NCI-H2081 (cell line): ENCODE measurements around the gene VEGFB.

Experiments
- DNase-seq, 2 experiments: peaks; one replicate each; lab custom pipeline; 2025; lab: John Stamatoyannopoulos, UW

VEGFB gene

DNA sequence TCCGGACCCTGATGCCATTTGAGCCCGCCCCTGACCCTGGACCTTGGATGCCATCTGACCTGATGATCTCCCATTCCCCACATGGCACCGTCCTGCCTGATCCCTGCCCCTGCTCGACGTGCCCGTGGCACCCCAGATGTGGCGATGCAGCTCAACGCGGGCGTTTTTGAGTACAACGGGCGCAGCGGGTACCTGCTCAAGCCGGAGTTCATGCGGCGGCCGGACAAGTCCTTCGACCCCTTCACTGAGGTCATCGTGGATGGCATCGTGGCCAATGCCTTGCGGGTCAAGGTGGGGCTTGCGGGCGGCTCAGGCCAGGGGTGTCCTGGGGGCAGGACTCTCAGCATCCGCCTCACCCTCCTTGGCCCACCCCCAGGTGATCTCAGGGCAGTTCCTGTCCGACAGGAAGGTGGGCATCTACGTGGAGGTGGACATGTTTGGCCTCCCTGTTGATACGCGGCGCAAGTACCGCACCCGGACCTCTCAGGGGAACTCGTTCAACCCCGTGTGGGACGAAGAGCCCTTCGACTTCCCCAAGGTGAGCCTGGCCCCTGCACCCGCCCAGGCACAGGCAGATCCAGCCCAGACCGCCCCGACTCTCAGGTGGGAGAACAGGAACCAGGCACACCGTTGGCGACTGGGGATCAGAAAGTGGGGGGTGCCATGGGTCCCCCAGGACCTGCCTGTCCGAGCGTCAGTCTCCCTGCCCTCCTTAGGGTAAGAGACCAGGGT, 28.1 kb downstream of the VEGFB start:
- no peak for DNase-seq

DNA sequence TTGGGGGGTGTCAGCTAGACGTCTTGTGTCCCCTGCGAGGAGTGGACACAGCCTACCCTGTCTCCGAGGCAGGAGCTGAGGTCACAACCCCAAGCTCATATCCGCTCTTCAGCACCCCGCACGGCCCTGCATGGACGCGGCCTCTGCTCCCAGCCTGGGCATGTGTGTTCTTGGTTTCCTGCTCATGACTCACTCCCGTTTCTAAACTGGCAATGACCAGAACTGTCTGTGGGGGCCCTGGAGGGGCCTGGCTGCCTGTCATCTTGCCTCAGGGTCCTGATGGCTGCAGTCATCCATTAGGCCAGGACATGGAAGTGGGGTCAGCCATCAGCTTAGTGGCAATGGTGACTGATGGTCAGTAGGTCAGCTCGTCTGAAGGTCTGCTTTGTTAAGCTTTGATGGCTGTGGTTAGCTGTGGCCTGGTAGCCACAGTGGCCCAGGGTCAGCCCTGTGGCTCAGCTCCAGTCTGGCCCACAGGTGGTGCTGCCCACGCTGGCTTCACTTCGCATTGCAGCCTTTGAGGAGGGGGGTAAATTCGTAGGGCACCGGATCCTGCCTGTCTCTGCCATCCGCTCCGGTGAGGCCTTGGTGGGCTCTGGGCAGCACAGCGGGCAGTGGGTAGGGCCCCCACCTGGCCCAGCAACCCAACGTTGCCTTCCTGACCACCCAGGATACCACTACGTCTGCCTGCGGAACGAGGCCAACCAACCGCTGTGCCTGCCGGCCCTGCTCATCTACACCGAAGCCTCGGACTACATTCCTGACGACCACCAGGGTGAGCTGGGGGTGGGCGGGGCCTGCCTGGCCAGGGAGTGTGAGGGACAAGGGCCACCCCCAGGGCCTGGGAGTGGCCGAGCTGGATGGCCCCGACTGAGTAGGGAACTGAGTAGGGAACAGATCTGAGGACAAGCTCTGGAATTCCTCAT, 28.9 kb downstream of the VEGFB start:
- no peak for DNase-seq

DNA sequence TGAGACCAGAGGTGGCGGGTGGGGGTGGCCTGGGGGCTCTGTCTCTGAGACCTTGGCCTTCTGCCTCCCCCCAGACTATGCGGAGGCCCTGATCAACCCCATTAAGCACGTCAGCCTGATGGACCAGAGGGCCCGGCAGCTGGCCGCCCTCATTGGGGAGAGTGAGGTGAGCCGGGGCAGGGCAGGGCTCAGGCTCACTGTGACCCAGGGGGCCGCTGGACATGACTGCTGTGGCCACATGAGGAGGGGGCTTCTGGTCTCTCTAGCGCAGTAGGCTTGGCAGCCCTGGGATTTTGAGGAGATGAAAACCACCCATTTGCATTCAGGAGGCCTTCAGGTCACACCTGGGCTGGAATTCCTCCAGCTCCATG, 29.5 kb downstream of the VEGFB start:
- DNase-seq = no peak

DNA sequence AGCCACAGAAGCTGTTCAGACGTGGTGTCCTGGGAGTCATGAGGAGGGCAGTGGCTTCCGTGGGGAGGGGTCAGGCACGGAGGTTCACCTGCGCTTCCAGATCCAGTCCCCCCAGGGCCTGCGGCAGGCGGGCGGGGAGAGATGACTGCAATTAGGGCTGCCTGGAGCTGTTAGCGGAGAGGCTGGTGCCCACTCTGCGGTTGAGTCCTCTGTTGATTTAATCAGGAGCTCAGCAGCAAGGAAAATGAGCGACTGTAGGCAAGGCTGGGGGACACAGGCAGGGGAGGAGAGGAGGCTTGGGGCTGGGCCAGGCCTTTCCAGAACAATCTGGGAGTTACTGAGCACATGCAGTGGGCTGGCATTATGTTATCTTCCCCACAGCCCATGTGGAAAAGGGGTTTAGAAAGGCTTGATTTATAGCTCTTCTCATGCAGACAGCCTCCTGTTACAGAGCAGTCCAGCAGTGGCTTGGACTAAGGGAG, 30.0 kb downstream of the VEGFB start:
- DNase-seq = peak; percentile 17 to 46

DNA sequence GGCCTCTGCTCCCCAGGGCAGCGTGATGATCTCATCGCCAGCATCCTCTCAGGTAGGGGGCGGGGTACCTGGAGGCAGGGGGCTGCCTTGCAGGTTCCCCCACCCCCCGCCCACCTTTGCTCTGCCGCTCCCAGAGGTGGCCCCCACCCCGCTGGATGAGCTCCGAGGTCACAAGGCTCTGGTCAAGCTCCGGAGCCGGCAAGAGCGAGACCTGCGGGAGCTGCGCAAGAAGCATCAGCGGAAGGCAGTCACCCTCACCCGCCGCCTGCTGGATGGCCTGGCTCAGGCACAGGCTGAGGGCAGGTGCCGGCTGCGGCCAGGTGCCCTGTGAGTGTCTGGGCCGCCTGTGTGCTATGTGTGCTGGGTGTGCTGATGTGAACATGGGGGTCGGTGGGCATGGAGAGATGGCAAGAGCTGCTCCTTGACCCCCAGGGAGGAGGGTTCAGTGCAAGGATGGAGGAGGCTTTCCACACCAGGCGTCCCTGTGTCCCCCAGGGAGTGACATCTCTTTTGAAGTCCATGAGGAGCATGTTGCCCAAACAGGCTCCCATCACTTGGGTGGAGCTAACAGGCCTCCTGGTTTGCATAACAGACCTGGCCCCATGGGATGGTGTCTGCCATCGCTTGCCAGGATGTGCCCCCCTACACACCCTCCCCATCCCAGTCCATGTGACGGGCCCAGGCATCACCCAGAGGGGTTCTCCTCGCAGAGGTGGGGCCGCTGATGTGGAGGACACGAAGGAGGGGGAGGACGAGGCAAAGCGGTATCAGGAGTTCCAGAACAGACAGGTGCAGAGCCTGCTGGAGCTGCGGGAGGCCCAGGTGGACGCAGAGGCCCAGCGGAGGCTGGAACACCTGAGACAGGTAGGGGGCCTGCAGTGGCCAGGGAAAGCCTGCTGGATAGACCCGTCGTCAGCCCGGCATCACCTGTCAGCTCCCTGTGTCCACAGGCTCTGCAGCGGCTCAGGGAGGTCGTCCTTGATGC, 31.1 kb downstream of the VEGFB start:
- no peak for DNase-seq

DNA sequence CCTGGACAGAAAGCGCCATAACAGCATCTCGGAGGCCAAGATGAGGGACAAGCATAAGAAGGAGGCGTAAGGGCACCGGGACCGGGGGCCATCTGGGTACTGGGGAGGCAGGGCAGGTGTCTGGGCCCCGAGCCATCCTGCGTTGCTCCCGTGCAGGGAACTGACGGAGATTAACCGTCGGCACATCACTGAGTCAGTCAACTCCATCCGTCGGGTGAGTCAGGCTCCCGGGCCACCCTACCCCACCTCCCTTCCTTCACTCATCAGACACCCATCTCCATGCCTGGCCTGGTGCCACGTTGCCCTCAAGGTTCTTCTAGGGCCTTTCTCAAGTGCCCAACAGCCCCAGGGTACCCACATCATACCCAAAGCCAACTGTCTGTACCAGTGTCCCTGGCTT, 32.0 kb downstream of the VEGFB start:
- DNase-seq = no peak

DNA sequence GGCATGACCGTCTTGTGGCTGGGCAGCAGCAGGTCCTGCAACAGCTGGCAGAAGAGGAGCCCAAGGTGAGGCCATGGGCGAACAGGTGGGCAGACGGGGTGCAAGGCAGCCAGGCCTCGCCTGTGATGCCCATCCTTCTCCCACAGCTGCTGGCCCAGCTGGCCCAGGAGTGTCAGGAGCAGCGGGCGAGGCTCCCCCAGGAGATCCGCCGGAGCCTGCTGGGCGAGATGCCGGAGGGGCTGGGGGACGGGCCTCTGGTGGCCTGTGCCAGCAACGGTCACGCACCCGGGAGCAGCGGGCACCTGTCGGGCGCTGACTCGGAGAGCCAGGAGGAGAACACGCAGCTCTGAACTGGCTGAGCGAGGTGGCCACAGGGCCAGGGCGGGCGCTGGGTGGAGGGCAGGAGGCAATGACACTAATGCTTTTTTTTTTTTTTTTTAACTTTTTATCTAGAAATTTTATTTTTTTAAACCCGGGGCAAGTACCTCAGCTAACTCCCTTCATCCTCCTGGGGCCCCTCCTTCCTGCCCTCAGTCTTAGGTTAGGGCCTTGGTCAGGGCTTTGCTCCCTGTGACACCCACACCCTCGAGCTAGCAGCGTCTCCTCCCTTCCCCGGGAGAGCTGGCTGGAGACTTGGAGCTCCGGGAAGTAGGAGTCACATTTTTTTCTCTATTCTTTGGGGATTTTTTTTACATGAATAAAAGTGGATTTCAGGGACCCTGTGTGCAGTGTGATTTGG, 33.0 kb downstream of the VEGFB start:
- peak; percentile 14 to 49 for DNase-seq

DNA sequence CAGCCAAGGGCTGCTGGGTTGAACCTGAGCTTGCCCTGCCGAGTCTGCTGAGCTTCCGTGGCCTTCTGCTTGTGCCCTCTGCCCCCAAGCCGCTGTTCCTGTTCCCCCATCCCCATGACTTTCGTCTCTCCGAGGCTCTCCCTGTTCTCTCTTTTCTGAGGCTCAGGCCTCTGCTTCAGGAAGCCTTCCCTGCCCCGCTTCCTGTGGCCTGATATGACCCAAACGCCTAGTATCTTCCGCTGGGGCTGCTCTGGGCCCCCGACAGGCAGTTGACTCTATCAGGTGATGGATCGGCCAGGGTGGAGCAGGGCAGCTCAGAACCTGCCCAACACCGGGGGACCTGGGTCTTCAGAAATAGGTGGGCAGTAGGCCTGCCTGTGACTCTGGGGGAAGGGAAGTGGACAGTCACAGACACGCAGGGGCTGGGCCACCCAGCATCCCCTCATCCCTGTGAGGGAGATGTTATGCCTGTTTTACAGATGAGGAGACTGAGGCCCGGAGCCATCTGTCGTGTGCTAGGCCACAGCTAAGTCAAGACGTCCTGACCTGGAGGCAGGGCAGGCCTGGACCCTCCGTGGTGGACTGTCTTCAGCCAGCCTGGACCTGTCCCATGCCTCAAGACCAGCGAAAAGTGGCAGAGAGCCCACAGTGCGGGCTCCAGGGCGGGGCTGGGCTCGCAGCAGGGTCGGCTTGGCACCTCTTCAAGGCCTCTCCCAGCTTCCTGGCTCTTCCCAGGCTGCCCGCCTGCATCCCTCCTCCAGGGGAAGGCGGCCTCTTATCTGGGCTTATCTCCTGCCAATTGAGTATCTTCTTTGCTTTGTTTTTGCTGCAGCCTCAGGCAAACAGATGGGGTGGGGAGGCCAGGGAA, 33.9 kb downstream of the VEGFB start:
- DNase-seq = no peak

DNA sequence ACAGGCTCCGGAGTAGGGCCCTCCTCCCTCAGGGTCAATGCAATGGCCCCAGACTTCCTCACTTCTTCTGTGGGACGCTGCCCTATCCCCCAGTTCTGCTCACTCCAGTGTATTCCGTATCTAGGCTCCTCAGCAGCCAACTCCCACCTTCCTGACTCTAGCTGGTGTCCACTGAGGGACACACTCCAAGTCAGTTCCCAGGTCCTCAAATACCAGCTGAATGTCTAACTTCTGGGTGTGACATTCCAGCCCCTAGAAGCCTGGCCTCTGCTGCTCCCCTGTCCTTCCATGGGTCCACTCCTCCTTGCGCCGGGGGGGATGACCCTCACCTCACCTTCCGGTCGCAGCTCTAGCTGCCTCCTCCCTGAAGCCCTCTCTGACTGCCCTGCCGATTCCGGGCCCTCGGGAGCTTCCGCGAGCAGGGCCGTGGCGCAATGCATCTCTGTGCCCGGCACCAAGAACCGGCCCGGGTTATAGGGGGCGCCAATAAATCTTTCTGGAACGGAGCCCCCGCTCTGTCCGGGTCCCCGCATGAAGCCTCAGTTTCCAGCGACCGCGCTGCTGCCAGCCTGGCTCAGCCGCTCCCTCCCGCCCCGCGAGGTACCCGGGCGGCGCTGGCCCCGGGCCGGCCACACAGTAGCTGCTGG, 34.6 kb downstream of the VEGFB start:
- DNase-seq = no peak

DNA sequence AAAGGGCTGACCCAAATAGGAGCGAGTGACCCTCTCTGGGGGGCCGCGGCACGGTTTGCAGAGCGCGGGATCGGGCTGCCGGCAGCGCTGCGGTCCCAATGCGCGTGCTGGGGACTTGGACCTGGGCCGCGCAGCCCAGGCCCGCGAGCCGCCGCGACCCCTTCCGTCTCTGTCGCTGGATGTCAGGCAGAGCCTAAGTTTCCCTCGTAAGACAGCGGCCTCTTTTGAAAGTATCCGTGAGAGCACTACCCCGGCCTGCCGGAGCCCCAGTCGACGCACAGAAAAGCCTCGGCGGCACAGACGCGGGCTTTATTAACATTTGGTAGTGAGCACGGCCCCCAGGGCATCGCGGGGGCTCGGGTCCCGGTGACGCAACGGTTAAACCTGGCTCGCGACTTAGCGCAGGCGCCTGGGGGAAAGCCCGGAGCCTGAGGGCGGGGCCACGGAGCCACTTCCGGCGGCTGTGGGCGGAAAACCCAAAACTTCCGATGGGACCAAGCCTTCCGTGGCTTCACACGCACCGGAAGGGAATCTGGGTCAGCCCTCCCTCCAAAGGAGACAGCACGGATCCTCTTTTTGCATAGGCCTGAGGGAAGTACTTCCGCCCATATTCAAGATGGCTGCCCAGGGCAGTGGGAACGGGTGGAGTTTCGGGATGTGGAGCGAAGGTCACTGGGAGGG, 35.3 kb downstream of the VEGFB start:
- peak; percentile 99 for DNase-seq

DNA sequence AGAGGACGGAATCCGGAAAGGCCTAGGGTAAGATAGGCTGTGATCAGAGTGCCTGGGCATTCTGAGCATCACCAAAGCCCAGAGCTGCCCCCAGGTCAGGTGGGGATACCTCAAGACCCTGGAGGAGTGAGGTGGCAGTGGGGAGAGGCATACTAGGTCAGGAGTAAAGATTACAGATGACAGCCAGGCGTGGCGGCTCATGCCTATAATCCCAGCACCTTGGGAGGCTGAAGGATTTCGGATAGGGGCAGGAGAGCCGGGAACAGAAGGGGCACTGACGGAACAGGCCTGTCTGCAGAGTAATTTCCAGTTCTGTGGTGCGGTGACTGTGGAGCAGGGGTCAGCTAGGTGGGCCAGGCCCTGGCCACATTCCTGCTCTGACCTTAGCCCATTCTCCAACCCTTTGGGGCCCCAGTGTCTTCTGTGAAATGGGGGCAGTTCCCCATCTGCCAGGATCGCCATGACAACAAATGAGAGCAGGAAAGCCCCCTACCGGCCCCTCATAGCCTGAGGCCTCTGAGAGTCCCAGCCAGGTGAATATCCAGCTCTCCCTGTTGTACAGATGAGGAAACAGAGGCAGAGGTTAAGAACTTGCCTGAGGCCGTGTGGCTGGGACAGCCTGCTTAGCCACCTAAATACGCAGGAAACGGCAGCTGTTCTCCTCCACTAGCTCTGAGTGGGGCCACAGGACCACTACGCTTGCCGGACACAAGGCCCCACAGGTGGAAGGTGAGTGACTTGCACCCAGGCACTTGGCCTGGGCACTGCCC, 40.8 kb downstream of the VEGFB start:
- DNase-seq = no peak

DNA sequence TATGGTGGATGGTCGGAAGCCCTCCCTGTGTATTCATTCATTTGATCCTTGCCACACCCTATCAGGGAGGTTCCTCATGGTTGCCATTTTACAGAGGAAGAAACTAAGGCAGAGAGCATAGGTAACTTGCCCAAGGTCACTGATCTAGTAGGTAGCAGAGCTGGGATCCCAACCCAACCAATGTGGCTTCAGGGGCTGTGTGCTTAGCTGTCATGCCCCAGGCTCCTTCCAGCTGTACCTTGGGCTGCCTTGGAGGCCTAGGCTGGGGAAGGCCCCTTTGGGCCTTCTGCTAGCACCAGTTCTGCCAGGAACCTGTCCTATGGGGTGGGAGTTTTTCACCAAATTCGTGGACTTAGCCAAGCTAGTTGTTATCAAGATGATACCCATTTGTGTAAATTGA, 41.5 kb downstream of the VEGFB start:
- DNase-seq = no peak

DNA sequence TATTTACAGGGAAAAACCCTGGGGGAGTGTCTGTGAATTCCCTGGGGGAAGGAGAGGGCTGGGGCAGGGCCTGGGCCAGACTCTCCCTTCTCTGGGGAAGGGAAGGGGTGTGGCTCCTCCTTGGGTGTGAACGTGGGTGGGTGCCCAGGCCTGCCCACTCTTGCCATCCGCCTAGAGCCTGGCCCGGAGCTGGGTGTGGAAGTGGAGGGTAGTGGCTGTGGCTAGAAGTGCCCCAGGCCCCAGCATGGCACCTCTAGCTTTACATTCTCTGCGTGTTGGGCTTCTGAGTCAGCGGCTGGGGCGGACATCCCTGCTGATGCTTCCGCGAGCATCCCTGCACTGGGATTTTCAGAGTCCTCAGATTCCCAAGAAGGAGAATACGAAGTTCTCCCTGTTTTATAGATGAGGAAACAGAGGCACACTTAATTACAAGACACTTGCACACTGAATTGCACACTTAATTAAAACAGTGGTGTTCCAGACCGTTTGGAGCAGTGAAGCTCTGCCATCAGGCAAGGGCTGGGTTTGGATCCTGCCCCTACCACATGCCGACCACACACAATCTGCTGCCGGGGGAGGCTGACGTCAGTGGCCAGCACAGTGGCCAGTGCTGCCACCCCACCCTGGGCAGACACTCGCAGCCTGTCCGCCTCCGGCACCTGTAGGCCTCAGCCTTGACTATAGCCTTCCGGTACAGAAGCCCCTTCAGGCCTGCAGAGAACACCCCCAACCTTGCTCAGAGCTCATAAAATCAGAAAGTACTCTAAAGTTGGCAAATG, 42.5 kb downstream of the VEGFB start:
- no peak for DNase-seq

DNA sequence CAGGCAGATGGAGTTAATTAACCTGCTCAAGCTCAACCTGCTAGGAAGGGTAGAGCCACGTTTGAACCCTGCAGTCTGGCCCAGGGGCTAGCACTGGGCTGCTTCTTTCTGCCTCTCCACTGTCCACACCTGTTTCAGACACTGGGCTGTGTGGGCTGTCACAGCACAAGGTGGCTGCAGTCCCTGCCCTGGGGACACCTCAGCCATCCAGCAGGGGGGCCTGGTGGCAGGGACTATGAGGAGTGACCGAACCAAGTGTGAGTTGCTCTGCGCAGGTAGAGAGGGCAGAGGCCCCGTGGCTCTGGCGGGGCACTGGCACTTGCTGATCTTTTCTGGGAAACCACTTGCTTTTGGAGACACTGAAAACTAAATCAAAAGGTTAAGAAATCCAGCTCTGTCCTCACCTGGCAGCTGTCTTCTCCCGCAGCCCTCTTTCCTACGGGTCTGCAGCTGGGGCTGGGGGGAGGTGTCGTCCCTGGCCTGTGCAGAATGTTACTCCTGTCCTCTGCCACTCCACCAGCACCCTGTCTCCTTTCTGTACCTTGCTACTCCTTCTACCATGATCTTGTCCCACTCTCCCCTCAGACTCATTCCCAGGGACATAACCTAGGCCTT, 44.3 kb downstream of the VEGFB start:
- DNase-seq = no peak

DNA sequence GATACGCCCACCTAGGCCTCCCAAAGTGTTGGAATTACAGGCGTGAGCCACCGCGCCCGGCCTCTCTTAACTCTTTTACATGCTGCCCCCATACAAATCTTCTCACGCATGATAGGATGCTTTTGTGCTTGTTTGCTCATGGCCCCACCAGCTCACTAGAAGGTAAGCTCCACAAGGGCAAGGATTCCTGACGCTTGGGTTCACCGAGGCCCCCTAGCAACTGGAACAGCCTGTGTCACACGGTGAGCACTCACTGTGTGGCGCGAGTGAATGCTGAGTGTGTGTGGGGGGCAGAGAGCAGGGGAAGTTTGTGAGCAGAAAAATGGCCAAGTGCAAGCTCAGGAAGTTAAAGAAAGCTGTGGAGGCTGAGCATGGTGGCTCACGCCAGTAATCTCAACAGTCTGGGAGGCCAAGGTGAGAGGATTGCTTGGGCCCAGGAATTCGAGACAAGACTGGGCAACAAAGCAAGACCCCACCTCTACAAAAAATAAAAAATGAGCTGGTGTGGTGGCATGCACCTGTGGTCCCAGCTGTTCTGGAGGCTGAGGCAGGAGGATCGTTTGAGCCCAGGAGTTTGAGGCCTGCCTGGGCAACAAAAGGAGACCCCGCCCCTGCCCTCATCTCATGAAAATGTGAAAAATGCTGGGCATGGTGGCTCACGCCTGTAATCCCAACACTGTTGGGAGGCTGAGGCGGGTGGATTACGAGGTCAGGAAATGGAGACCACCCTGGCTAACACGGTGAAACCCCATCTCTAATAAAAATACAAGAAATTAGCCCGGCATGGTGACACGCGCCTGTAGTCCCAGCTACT, 47.8 kb downstream of the VEGFB start:
- no peak for DNase-seq

DNA sequence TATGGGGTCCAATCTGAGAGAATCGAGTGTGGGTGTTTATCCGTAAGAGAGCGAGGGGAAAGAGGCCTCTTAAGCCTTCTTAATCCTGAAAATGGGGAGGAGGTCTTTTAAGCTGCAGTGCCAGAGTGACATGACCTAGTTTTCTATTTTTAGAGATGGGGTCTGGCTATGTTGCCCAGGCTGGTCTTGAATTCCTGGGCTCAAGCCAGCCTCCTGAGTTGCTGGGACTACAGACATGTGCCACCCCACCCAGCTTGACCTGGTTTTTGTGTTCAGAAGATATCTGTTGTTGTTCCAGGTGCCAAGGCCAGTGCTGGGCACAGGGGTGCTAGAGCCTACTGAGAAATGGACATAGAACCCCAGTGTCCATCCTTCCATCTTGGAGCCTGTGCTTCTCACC, 48.7 kb downstream of the VEGFB start:
- no peak for DNase-seq
